GM21717 (cell line): ENCODE results near the gene UCP1.

ENCODE experiments used
- ATAC-seq: cut with Tn5 transposase; IDR thresholded peaks from one replicate; pipeline ENCODE4 v1.9.1; 2021; ENCODE audit warnings: mild to moderate bottlenecking, moderate library complexity; ENCODE audit not compliant: unreplicated experiment

The UCP1 gene, protein sequence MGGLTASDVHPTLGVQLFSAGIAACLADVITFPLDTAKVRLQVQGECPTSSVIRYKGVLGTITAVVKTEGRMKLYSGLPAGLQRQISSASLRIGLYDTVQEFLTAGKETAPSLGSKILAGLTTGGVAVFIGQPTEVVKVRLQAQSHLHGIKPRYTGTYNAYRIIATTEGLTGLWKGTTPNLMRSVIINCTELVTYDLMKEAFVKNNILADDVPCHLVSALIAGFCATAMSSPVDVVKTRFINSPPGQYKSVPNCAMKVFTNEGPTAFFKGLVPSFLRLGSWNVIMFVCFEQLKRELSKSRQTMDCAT

DNA sequence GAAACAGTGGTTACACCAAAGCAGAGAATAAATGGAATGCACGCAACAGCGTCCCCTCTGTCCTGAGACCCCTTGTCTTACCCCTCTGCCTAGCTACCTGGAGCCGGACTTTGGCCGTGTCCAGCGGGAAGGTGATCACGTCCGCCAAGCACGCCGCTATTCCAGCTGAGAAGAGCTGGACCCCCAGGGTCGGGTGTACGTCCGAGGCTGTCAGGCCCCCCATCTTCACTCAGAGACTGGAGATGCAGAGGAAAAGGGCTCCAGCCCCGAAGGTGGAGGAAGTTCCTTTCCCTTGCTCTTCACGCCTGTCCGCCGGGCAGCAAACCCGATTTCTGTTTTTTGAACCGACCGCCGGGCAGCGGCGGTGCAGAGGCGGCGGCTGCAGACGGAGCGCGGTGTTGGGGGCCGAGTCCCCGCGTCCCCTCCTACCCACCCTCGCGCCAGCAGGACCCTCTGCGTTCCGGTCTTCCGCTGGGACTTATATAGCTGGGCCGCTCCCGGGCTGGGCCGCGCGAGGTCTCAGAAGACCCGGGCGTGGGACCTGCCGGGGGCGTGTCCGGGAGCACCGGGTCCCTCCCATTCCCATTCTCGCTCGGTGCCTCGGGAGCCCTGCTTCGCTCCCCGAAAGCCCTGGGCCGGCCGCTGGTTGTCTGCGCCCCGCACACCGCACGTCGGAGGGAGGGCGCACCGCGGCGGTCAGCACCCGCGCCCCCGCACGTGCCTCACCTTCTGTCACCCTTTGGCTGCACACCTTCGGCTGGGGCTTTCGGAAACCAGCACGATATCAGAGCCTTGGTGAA, at the start of gene UCP1:
Gene UCP1 (minus strand): TSS at position 455 of the 800 bp plus-strand sequence. CDS start 232 bp downstream, at position 223.
- ATAC-seq, result no peak

GRCh38 chr4:140617499-140618248, 48.9 kb upstream of the UCP1 start:
- ATAC-seq, result no peak

DNA sequence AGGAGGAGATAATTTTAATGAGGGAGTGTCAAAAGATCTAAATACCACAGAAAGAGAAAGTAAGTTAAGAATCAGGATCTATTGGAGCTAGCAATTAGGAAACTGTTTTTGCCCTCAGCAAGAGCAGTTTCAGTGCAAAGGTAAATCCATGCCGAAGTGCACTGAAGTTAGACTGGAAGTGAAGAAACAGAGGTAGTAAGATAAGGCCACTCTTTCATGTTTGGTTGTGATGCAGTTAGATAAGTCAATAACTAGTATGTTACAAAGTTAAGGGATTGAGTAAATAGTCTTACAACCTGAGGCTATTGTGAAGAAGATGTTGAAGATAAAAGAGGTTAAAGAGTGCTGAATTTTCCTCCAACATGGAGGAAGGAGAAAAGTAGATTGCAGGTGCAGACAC, 46.7 kb upstream of the UCP1 start:
- no peak for ATAC-seq

DNA sequence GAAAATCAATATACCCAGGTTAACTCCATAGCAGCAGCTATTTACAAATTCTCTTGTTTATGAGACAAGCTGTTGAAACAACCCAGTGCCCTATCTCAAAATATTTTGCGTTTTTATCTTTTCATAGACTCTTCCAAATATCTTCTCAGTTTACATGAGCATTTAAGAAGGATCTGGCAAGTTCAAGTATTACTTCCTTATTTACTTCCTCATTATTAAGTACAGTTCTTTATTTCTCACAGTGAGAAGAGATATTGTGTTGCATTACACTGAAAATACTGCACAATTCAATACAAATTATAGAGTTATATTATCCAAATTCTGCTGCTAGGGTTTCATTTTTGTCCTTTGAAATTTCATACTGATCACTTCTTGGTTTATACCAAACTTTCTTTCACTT, 43.6 kb upstream of the UCP1 start:
- no peak for ATAC-seq

DNA sequence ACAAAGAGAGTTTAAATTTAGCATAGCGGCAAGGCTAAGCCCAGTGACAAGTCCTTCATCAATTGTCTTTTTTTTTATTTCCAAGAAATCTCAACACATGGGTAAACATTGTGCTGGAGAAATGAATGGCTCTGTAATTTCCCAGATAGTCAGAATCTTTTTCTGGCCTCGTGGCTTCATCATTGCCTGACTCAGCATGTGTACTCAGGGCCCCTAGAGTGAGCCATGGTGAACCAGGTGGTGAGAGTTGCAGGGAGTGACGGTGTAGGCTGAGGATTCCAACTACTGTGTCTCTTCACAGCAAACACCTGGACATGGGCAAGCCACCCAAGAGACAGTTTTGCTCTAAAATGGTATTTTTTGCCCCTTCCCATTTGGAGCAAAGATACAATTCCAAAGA, 43.1 kb upstream of the UCP1 start:
- no peak for ATAC-seq

GRCh38 chr4:140609548-140610425, 41.0 kb upstream of the UCP1 start:
- ATAC-seq, result peak; percentile 85

DNA sequence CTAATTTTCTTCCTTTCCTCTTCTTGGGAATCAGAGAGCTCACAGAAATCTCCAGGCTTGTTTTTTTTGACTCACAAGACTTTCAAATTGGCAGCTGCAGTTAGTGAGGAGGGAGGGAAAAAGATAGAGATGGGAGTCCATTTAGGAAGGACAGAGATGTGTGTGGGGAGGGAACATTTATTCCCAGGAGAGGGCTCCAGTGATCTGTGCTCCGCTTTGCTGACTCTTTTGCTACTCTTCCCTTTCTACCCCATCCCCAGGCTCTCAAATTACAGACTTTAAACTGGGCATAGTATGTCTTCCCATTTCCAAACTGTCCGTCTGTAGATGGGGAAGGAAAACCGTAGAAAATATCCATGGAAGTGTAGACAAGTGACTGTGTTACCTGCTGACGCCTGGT, 39.1 kb upstream of the UCP1 start:
- no peak for ATAC-seq

GRCh38 chr4:140604544-140604943, 35.8 kb upstream of the UCP1 start:
- ATAC-seq, result no peak

DNA sequence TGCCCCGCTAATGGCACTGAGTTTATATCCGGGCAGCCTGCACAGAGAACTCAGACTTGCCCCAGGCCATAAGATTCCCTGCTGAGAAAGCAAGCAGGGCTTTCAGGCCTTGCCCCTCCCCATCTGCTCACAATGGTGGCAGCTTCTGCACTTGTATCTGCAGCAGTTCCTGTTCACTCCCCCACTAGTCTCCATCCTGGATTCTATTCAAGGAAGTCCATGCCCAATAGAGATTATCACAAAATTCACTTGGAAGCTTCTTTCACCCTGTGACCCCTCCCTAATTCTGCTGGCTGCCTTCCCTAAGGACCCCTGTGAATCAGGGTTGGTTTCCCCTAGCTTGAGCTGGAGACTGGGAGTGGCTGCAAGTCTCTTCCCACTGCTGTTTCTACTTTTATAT, 34.5 kb upstream of the UCP1 start:
- no peak for ATAC-seq

DNA sequence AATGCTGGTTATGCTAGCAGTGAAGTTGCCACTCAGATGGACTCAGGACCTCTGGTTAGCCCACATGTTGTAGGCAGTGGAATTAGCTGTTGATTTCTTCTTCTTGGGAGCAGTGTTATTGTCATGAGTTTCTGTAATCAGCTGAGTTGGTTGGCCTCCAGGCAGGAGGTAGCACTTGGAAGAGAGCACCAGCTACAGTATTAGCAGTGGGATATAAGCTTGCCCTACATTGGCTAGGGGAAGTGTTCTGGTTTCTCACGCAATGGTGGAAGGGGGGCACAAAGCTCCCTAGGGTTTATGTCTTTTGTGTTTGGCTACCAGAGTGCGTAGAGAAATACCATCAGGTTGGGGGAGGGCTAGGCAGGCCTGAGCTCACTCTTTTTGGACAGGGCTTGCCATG, 34.0 kb upstream of the UCP1 start:
- ATAC-seq, result no peak

- ATAC-seq, result no peak
Observed at GRCh38 chr4:140600408-140600807, 31.6 kb upstream of the UCP1 start.

- ATAC-seq, result peak; percentile 61
Observed at GRCh38 chr4:140595065-140595464, 26.3 kb upstream of the UCP1 start.

DNA sequence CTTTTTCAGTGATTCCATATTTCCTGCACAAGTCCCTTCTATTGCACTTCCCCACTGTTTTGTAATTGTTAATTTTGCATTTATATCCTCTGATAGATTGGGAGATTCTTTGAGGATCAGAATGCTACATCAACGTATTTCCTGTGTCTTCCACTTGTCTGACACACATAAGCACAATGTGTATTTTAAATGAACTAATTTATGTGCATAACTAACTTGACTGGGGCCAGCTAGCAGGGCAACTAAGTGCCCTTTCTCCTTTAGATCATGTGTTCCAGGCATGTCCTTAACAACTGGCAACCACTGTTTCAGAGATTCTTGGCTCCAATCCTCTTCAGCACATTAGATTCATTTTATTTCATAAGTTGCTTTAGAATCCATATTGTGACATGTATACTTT, 15.7 kb upstream of the UCP1 start:
- no peak for ATAC-seq

GRCh38 chr4:140581078-140581477, 12.3 kb upstream of the UCP1 start:
- no peak for ATAC-seq

DNA sequence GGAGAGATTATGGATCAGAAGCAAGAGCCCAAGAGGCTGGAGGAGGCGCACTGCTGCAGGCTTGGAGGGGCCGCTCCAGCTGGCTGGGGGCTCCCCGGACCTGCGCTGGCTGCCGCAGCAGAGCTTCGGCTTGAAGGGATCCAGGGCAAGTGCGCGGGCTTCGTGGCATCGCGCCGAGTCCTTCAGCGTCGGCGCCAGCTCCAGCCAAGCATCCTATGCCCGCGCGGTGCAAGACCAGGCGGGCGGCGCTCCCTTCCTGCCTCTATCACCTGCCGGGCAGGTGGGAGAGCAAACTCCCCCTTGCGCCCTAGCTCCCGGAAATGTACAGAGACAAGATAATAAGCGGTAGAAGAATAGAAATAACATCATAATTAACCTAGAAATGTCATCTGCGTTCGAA, 10.5 kb upstream of the UCP1 start:
- ATAC-seq, result no peak

DNA sequence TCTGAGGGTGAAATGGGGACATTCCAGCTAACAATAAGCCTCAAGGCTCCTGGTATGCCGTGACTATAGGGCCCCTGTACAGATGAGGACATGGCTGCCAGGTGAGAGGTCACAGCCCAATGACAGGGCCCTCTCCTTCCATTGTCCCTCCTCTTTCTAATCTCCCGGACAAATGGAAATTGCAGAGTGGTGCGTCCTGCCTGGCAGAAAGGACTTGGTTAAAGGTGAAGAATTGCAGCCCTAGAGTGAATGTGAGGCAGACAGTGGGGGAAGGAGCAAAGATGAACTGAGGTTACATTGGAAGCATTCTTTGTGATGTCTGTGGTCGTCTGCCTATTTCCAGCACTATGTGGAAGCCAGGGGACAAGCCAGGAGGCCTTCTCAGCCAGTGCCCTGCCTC, 6.7 kb upstream of the UCP1 start:
- ATAC-seq, result no peak

DNA sequence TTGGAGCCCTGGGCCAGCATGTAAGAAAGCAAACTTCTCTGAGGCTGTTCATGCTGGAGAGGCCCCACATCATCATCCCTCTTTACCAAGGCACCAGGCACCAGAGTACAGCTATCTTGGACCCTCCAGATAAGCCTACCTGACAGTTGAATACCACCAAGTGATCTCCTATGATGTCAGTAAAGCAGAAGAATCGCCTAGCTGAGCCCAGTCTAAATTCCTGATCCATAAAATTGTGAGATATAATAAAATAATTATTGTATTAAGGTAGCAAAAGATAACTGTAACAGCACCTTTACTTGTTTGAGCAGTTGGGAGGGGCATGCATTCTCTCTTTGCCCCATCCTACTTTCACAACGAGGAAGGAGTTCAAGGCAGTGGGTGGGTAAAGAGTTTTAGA, 2.9 kb upstream of the UCP1 start:
- ATAC-seq, result no peak

- no peak for ATAC-seq
Observed at GRCh38 chr4:140569307-140569638, 512 bp upstream of the UCP1 start.

DNA sequence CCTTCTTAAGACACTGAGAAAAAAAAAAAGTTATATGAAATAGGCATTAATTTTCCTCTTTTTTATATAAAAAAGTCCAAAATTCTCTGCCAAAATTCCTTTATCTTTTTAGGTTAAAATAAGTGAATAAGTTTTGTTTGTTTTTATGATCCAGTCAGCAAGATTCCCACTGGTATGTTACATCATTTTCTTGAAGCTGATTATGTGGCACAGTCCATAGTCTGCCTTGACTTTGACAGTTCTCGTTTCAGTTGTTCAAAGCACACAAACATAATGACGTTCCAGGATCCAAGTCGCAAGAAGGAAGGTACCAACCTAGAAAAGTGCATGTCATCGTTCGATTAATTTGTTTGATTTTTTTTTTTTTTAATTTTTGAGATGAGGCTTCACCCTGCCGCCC, 9.1 kb downstream of the UCP1 start:
- no peak for ATAC-seq

GRCh38 chr4:140557831-140558435, 10.8 kb downstream of the UCP1 start:
- no peak for ATAC-seq
